ENCODE measurements around the gene ALDH3B2. TPM values are rescaled to one million over a fixed set of nuclear protein-coding genes. Genes with fewer than 3 reads are reported as not detected.

ALDH3B2 gene
- total RNA-seq, 2 experiments from 2014 or later = 1.5 to 8.0 TPM

DNA sequence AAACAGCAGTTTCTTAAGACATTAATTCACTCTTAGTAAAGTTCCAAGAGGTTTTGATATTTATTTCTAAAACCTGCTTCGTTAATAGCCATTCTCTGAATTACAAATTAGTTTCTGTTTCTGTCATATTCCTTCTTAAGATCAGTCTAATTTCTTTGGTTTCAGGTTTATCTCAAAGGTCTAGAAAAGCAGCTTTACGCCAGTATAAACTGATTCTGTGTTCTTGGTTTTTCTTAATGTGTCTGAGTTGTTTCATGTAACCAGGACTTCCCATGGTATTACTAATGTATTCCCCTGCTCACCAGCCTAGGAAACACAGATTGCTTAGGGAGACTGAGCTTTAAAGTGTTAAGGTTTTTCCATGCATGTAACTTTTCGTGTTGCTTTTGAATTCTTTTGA lies 17.1 kb downstream of the ALDH3B2 start:
- no peak overlapping the region for H3K27ac ChIP-seq (ENCODE audit: low read depth, low read length, poor library complexity, severe bottlenecking)
- no peak for TF ChIP-seq EZH2phosphoT487 (IDR thresholded peaks at IDR 0.05; ENCODE audit: borderline replicate concordance, low read depth, low read length)
- TF ChIP-seq, protein P1, sequence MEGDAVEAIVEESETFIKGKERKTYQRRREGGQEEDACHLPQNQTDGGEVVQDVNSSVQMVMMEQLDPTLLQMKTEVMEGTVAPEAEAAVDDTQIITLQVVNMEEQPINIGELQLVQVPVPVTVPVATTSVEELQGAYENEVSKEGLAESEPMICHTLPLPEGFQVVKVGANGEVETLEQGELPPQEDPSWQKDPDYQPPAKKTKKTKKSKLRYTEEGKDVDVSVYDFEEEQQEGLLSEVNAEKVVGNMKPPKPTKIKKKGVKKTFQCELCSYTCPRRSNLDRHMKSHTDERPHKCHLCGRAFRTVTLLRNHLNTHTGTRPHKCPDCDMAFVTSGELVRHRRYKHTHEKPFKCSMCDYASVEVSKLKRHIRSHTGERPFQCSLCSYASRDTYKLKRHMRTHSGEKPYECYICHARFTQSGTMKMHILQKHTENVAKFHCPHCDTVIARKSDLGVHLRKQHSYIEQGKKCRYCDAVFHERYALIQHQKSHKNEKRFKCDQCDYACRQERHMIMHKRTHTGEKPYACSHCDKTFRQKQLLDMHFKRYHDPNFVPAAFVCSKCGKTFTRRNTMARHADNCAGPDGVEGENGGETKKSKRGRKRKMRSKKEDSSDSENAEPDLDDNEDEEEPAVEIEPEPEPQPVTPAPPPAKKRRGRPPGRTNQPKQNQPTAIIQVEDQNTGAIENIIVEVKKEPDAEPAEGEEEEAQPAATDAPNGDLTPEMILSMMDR (conservative IDR thresholded peaks at IDR 0.05; ENCODE audit: low read length) = no peak
- BruUV-seq (replicated peaks) = no TSS peak
- no peak overlapping the region for H2AFZ ChIP-seq (ENCODE audit: low read length)
- no peak for DNase-seq (ENCODE audit: low spot score)
- peaks cover 32% of the 10 kb centered on the region for H3K9me3 ChIP-seq (ENCODE audit: low read length)
- no peak overlapping the region for H3K4me2 ChIP-seq (ENCODE audit: low read length)
- intact Hi-C loops (cut with micrococcal nuclease; ENCODE audit: unreplicated experiment) = no loop called here
- peaks cover 21% of the 10 kb centered on the region for H3K36me3 ChIP-seq (ENCODE audit: insufficient read depth, low read length)
- CTCF ChIA-PET (ENCODE audit: unreplicated experiment) = no interaction called here
- H3K79me2 ChIP-seq (ENCODE audit: insufficient read depth, low read depth, low read length) = no peaks in the 10 kb centered on the region
- H4K20me1 ChIP-seq (ENCODE audit: insufficient read depth, low read length) = no peaks in the 10 kb centered on the region
- H3K4me1 ChIP-seq (ENCODE audit: insufficient read depth, low read length, poor library complexity, severe bottlenecking) = peaks cover 28% of the 10 kb centered on the region
- H3K4me3 ChIP-seq (ENCODE audit: low read depth, low read length, poor library complexity, severe bottlenecking) = no peak overlapping the region
- no peaks in the 10 kb centered on the region for H3K9me2 ChIP-seq (ENCODE audit: insufficient read depth, low read length)
- POLR2A ChIA-PET = interaction anchor here (4.8 kb wide), 1 partner anchor 9 kb away, joined by 69 read pairs; the partner anchor contains the start of gene ACY3

DNA sequence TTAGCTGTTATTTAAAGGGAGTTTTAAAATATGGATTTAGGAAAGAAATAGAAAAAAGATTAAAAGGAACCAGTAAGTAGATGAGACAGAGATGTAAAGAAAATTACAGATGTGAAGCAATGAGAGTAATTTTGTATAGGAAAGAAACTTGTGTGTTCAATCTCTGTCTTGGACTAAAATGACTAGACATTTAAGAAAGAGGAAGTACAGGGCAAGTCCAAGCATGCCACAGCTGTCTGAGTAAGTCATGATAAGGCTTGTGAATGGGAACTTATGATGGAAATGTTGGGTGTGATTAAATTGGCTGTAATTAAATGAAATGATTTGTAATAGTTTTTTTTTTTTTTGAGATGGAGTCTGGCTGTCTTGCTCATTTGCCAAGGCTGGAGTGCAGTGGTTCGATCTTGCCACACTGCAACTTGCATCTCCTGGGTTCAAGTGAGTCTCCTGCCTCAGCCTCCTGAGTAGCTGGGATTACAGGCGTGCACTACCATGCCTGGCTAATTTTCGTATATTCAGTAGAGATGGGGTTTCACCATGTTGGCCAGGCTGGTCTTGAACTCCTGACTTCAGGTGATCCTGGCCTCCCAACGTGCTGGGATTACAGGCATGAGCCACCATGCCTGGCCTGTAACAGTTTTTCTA lies 18.0 kb downstream of the ALDH3B2 start:
- no peak overlapping the region for H2AFZ ChIP-seq (ENCODE audit: low read length)
- TF ChIP-seq, protein P1 (conservative IDR thresholded peaks at IDR 0.05; ENCODE audit: low read length) = no peak
- no peak for TF ChIP-seq EZH2phosphoT487 (IDR thresholded peaks at IDR 0.05; ENCODE audit: borderline replicate concordance, low read depth, low read length)
- intact Hi-C loops (cut with micrococcal nuclease; ENCODE audit: unreplicated experiment) = no loop called here
- POLR2A ChIA-PET = no interaction called here
- H3K4me1 ChIP-seq (ENCODE audit: insufficient read depth, low read length, poor library complexity, severe bottlenecking) = peaks cover 37% of the 10 kb centered on the region
- peaks cover 21% of the 10 kb centered on the region for H3K36me3 ChIP-seq (ENCODE audit: insufficient read depth, low read length)
- CTCF ChIA-PET (ENCODE audit: unreplicated experiment) = no interaction called here
- peak; percentile 89 for DNase-seq (ENCODE audit: low spot score)
- H3K9me3 ChIP-seq (ENCODE audit: low read length) = peaks cover 32% of the 10 kb centered on the region
- no peak overlapping the region for H3K4me3 ChIP-seq (ENCODE audit: low read depth, low read length, poor library complexity, severe bottlenecking)
- H3K9me2 ChIP-seq (ENCODE audit: insufficient read depth, low read length) = no peaks in the 10 kb centered on the region
- no TSS peak for BruUV-seq (replicated peaks)
- H3K27ac ChIP-seq (ENCODE audit: low read depth, low read length, poor library complexity, severe bottlenecking) = no peak overlapping the region
- H4K20me1 ChIP-seq (ENCODE audit: insufficient read depth, low read length) = no peaks in the 10 kb centered on the region
- no peak overlapping the region for H3K4me2 ChIP-seq (ENCODE audit: low read length)
- peaks cover 2% of the 10 kb centered on the region; the same call in 1 of the 2 replicates for H3K79me2 ChIP-seq (ENCODE audit: insufficient read depth, low read depth, low read length)

DNA sequence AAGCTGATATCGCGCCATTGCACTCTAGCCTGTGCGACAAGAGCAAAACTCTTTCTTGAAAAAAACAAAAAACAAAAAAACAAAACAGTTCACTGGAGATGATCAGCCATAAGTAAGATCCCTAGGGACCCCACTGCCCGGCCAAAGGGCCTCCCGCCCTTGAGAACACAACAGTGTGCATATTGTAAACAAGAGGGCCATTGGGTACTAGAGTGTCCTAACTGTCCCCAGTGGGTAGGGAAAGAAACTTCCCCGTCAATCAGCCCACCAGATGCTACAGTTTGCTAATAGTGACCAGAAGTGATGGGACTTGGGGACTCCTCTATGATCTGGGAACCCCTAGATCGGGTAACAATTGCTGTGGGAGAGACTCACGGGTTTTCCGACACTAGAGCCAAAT lies 20.2 kb downstream of the ALDH3B2 start:
- intact Hi-C loops (cut with micrococcal nuclease; ENCODE audit: unreplicated experiment) = no loop called here
- H3K79me2 ChIP-seq (ENCODE audit: insufficient read depth, low read depth, low read length) = peaks cover 5% of the 10 kb centered on the region; the same call in 1 of the 2 replicates
- no peak overlapping the region for H3K4me3 ChIP-seq (ENCODE audit: low read depth, low read length, poor library complexity, severe bottlenecking)
- BruUV-seq (replicated peaks) = no TSS peak
- POLR2A ChIA-PET = interaction anchor here (0.7 kb wide), 1 partner anchor 1108 kb away, joined by 3 read pairs; no protein-coding TSS in a partner anchor
- H3K4me2 ChIP-seq (ENCODE audit: low read length) = no peak overlapping the region
- no peaks in the 10 kb centered on the region for H4K20me1 ChIP-seq (ENCODE audit: insufficient read depth, low read length)
- peaks cover 45% of the 10 kb centered on the region for H3K4me1 ChIP-seq (ENCODE audit: insufficient read depth, low read length, poor library complexity, severe bottlenecking)
- no peak overlapping the region for H3K27ac ChIP-seq (ENCODE audit: low read depth, low read length, poor library complexity, severe bottlenecking)
- H3K9me2 ChIP-seq (ENCODE audit: insufficient read depth, low read length) = no peaks in the 10 kb centered on the region
- no peak for DNase-seq (ENCODE audit: low spot score)
- CTCF ChIA-PET (ENCODE audit: unreplicated experiment) = interaction anchor here (0.7 kb wide), 1 partner anchor 9 kb away, joined by 3 read pairs; no protein-coding TSS in a partner anchor
- no peak for TF ChIP-seq EZH2phosphoT487 (IDR thresholded peaks at IDR 0.05; ENCODE audit: borderline replicate concordance, low read depth, low read length)
- TF ChIP-seq, protein P1 (conservative IDR thresholded peaks at IDR 0.05; ENCODE audit: low read length) = no peak
- peaks cover 32% of the 10 kb centered on the region for H3K9me3 ChIP-seq (ENCODE audit: low read length)
- peaks cover 21% of the 10 kb centered on the region for H3K36me3 ChIP-seq (ENCODE audit: insufficient read depth, low read length)
- H2AFZ ChIP-seq (ENCODE audit: low read length) = no peak overlapping the region

All from OCI-LY7 (cell line).